ENCODE data around the gene BCL6B. TPM values are rescaled to one million over a fixed set of nuclear protein-coding genes. Genes with fewer than 3 reads are reported as not detected.
"Not testable (repeated sequence)": the region's sequence is repeated elsewhere in the genome, so short reads cannot be mapped to it uniquely, and the experiment has no call there.

Gene BCL6B
- total RNA-seq, 4 donors from 2014 or later, result 9.7 to 32.8 (median 22.7) TPM

DNA sequence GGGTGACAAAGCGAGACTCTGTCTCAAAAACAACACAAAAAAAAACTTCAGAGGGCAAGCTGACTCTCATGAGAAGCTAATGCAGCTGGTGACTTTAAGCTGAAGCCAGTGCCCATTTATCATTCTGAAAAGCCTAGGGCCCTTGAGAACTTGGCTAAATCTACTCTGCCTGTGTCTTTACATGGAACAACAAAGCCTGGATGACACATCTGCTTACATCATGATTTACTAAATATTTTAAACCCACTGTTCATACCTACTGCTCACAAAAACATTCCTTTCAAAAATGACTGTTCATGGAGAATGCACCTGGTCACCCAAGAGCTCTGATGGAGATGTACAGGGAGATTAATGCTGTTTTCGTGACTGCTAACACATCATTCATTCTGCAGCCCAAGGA is 33.1 kb upstream of the BCL6B start:
- intact Hi-C loops (cut with DNase I; ENCODE audit: low total_unique reads), result no loop called here
- H3K36me3 ChIP-seq, result no peaks in the 10 kb centered on the region
- no peak overlapping the region for H3K27ac ChIP-seq
- H3K27me3 ChIP-seq, result no peaks in the 10 kb centered on the region
- DNase-seq, result no peak
- no peaks in the 10 kb centered on the region for H3K9me3 ChIP-seq
- no peak overlapping the region for H3K4me3 ChIP-seq
- no peaks in the 10 kb centered on the region for H3K4me1 ChIP-seq
- TF ChIP-seq POLR2A (IDR thresholded peaks at IDR 0.05), result no peak

DNA sequence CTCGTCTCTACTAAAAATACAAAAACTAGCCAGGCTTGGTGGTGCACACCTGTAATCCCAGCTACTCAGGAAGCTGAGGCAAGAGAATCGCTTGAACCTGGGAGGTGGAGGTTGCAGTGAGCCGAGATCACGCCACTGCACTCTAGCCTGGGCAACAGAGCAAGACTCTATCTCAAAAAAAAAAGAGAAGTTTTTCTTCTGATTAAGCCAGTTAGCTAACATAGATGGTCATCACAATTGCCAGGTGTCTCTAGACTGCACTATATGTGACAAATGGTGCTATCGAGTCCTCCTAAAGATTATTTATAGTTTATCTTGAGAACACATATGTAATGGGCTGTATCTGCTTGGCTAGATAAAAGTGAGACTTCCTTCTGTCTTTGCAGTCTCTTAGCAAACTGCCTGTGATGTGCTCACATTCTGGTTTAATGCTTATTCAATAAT is 29.2 kb upstream of the BCL6B start:
- H3K9me3 ChIP-seq; intact Hi-C loops (cut with DNase I; ENCODE audit: low total_unique reads); H3K4me1 ChIP-seq; H3K36me3 ChIP-seq; H3K27me3 ChIP-seq; H3K4me3 ChIP-seq; H3K27ac ChIP-seq; DNase-seq: not testable (repeated sequence)

DNA sequence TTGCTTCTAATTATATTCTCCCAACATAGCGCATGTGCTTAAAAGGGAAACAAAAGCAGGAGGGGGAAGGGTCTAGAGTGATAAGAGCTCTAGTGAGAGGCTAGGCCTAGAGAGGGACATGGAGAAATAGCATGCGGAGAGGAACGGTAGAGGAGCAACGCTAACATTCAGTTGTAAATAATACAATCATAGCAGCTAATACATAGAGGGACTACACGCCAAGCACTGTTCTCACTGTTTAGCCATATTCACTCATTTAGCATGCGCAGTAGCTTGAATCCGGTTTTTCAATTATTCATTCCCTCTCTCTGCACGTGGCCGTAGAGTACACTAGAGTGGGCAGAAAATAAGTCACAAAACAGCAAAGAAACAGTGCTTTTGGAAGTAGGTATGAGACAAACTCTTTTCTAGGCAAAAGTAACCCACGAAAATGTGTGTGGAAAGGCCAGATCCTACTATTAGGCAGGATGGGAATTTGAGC is 28.7 kb upstream of the BCL6B start:
- TF ChIP-seq POLR2A (IDR thresholded peaks at IDR 0.05), result no peak
- TF ChIP-seq, protein P1, sequence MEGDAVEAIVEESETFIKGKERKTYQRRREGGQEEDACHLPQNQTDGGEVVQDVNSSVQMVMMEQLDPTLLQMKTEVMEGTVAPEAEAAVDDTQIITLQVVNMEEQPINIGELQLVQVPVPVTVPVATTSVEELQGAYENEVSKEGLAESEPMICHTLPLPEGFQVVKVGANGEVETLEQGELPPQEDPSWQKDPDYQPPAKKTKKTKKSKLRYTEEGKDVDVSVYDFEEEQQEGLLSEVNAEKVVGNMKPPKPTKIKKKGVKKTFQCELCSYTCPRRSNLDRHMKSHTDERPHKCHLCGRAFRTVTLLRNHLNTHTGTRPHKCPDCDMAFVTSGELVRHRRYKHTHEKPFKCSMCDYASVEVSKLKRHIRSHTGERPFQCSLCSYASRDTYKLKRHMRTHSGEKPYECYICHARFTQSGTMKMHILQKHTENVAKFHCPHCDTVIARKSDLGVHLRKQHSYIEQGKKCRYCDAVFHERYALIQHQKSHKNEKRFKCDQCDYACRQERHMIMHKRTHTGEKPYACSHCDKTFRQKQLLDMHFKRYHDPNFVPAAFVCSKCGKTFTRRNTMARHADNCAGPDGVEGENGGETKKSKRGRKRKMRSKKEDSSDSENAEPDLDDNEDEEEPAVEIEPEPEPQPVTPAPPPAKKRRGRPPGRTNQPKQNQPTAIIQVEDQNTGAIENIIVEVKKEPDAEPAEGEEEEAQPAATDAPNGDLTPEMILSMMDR (IDR thresholded peaks at IDR 0.05), result no peak
- no peak for DNase-seq
- Histone ChIP-seq H3K4me1 (peaks cover 0 to 5% of the 10 kb centered on the region in 2 donors), H3K27ac (no peak overlapping the region), H3K27me3 (no peaks in the 10 kb centered on the region), H3K9me3 (no peaks in the 10 kb centered on the region), H3K4me3 (no peak overlapping the region), H3K36me3 (no peaks in the 10 kb centered on the region)
- intact Hi-C loops (cut with DNase I; ENCODE audit: low total_unique reads), result no loop called here

DNA sequence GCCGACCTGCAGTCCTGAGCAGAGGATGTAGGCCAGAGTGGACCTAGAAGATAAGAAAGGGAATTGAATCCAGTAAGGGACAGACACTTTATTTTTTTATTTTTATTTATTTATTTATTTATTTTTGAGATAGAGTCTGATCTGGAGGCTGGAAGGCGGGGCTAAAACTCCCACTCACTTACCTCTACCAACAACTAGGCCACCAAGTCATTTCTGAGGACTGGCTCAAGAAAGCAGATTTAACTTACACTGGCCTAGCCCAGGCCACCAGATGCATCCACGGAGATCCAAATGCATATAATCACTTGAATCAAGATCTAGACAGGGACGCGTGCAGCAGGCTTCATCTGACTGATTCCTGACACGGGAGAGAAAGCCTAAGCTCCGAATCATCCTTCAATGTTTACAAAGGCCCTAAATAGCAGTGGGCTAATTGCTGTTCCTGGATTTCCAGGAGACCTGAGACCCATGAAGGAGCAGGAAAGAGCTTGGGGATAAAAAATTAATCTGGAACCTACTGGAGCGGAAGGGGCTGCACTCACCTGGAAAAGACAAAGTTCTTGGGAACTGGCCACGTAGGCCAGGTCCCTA is 28.1 kb upstream of the BCL6B start:
- DNase-seq, result no peak
- H3K9me3 ChIP-seq, result no peaks in the 10 kb centered on the region
- H3K4me1 ChIP-seq, result peaks cover 0 to 5% of the 10 kb centered on the region in 2 donors
- H3K27me3 ChIP-seq, result no peaks in the 10 kb centered on the region
- no peak overlapping the region for H3K27ac ChIP-seq
- TF ChIP-seq POLR2A (IDR thresholded peaks at IDR 0.05), result no peak
- TF ChIP-seq, protein P1 (IDR thresholded peaks at IDR 0.05), result no peak
- no peak overlapping the region for H3K4me3 ChIP-seq
- intact Hi-C loops (cut with DNase I; ENCODE audit: low total_unique reads), result no loop called here
- no peaks in the 10 kb centered on the region for H3K36me3 ChIP-seq

DNA sequence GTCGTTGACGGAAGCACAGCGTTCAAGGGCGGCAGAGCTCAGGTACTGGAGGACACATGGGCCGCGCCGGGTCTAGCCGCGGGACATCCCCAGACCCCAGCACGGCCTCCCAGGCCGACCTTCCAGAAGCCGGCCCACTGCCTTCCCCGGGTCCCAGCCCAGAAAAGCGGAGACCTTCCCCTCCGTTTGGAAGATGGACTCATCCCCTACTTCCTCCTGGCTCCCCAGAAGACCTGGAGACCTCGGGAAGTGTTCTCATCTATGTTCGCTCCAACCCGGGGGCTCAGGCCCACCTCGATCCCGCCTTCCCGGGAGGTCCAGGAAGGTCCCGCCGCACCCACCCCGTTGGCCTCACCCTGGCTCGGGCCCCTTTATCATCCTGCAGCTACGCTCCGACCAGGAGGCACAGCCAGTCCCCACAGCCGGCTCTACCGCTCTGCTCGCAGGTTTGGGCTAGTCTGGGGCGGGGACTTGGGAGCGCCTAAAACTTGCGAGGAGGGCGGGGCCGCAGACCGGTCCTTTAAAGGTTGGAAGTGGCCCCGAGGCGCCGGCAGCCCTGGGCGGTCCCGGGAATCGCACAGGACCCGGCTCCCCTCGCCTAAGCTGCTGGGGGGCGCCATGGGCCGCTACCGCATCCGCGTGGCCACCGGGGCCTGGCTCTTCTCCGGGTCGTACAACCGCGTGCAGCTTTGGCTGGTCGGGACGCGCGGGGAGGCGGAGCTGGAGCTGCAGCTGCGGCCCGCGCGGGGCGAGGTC is 27.2 kb upstream of the BCL6B start, which contains the start of gene ALOX12:
Gene ALOX12, plus strand, starts transcription at position 550 of the 756 bp plus-strand sequence. Its CDS starts 69 bp downstream, at position 619.
- H3K9me3 ChIP-seq, result no peaks in the 10 kb centered on the region
- peak in 1 of 2 donors; percentile 30 for DNase-seq
- H3K4me3 ChIP-seq, result peak within 1 kb of the TSS in 1 of 2 donors; percentile 11
- intact Hi-C loops (cut with DNase I; ENCODE audit: low total_unique reads), result no loop called here
- no peak within 1 kb of the TSS for H3K27ac ChIP-seq
- H3K4me1 ChIP-seq, result peaks cover 0 to 5% of the 10 kb centered on the region in 2 donors
- TF ChIP-seq, protein P1 (IDR thresholded peaks at IDR 0.05), result no peak
- no peak for TF ChIP-seq POLR2A (IDR thresholded peaks at IDR 0.05)
- no peaks in the 10 kb centered on the region for H3K27me3 ChIP-seq
- H3K36me3 ChIP-seq, result no peaks in the 10 kb centered on the region

Data from uterus (tissue), 4 donors.